GM23338 (cell line): Measurements from ENCODE around the gene BIN1.

Experiments
- CREB1 ChIP-seq: fragments of 250-450 bp; sonication (Bioruptor Pico); IDR thresholded peaks from 2 replicates; pipeline ENCODE4 v1.5.0; 2020; ENCODE audit warnings: low read depth, mild to moderate bottlenecking, moderate library complexity
- CTCF ChIP-seq, 2 experiments: fragments of 200-600 bp in 1 of 2; sonication (generic) in 1 of 2; conservative IDR thresholded peaks; 2 replicates each; pipeline versions ENCODE4 v1.5.1 to v1.6.1; 2016 to 2017; ENCODE audit warnings: antibody characterized with exemption in 2 of 2, low read depth in 2 of 2, mild to moderate bottlenecking in 2 of 2, moderate library complexity in 1 of 2
- ETS1 ChIP-seq: IDR thresholded peaks from 2 replicates; pipeline ENCODE4 v1.6.1; 2016; ENCODE audit warnings: antibody characterized with exemption
- EZH2 ChIP-seq: fragments of 200-600 bp; sonication (generic); IDR thresholded peaks from one replicate; pipeline ENCODE4 v1.8.0; 2017; ENCODE audit warnings: antibody characterized with exemption, mild to moderate bottlenecking, low read depth; ENCODE audit not compliant: unreplicated experiment
- EZH2phosphoT487 ChIP-seq: fragments of 200-600 bp; sonication (generic); IDR thresholded peaks from one replicate; pipeline ENCODE4 v1.8.1; 2018; ENCODE audit warnings: antibody characterized with exemption; ENCODE audit not compliant: unreplicated experiment
- JUNB ChIP-seq: IDR thresholded peaks from one replicate; pipeline ENCODE4 v1.6.1; 2016; ENCODE audit warnings: antibody characterized with exemption; ENCODE audit not compliant: unreplicated experiment
- POLR2AphosphoS5 ChIP-seq: IDR thresholded peaks from 2 replicates; pipeline ENCODE4 v1.6.1; 2016; ENCODE audit warnings: antibody characterized with exemption, low read depth
- REST ChIP-seq: IDR thresholded peaks from one replicate; pipeline ENCODE4 v1.6.1; 2018; ENCODE audit warnings: antibody characterized with exemption; ENCODE audit not compliant: unreplicated experiment
- ZNF331 ChIP-seq: fragments of 250-450 bp; sonication (Bioruptor Pico); IDR thresholded peaks from 2 replicates; pipeline ENCODE4 v1.5.0; 2020; ENCODE audit warnings: low read depth, mild to moderate bottlenecking, moderate library complexity

GRCh38 chr2:127122361-127123027 is 15.5 kb upstream of the BIN1 start:
- TF ChIP-seq CTCF (conservative IDR thresholded peaks at IDR 0.05; ENCODE audit: low read depth in 2 of 2): no peak
- no peak for TF ChIP-seq POLR2AphosphoS5
- TF ChIP-seq EZH2phosphoT487: no peak
- TF ChIP-seq ETS1: no peak
- TF ChIP-seq EZH2: no peak
- no peak for TF ChIP-seq ZNF331 (CRISPR knock-in tag)
- TF ChIP-seq REST: no peak
- TF ChIP-seq CREB1: no peak
- TF ChIP-seq JUNB: no peak
